BE2C (cell line): ENCODE results near the gene PNLIPRP1. TPM values are rescaled to one million over a fixed set of nuclear protein-coding genes. Genes with fewer than 3 reads are reported as not detected.

Experiments used
- DNase-seq: peaks from one replicate; pipeline ENCODE4 v3.0.0-alpha.2; 2020
- H3K27me3 ChIP-seq: fragments of 250-450 bp; sonication (Bioruptor Pico); 2 replicates; pipeline ENCODE4 v1.5.1; 2020; ENCODE audit warnings: mild to moderate bottlenecking
- H3K36me3 ChIP-seq: fragments of 250-450 bp; sonication (Bioruptor Pico); 2 replicates; pipeline ENCODE4 v1.5.1; 2020; ENCODE audit warnings: mild to moderate bottlenecking
- H3K4me1 ChIP-seq: fragments of 250-450 bp; sonication (Bioruptor Pico); 2 replicates; pipeline ENCODE4 v1.5.1; 2020
- H3K4me3 ChIP-seq: 2 replicates; pipeline ENCODE4 v1.5.1; 2011; ENCODE audit warnings: low read depth, low read length
- H3K9me3 ChIP-seq: fragments of 250-450 bp; sonication (Bioruptor Pico); 2 replicates; pipeline ENCODE4 v1.5.1; 2020
- polyA plus RNA-seq: library from polyadenylated mRNA; unstranded; fragments of >200 nt; gene quantifications from one replicate; pipeline ENCODE4 v1.2.1, GENCODE V29; 2012; ENCODE audit warnings: low read depth, missing spikeins; ENCODE audit not compliant: insufficient read length, insufficient read depth
- TF ChIP-seq, protein P1 (sequence below): IDR thresholded peaks from 2 replicates; pipeline ENCODE4 v1.5.1; 2012; ENCODE audit warnings: mild to moderate bottlenecking, low read depth, low read length

PNLIPRP1 gene
- polyA plus RNA-seq = not detected

GRCh38 chr10:116590590-116591444 lies at the start of gene PNLIPRP1:
Gene PNLIPRP1 (plus strand): TSS chr10:116590959. CDS start chr10:116591130, 171 bp downstream.
- Histone ChIP-seq H3K36me3 (no peaks in the 10 kb centered on the region), H3K4me3 (no peak within 1 kb of the TSS), H3K9me3 (no peaks in the 10 kb centered on the region), H3K4me1 (no peaks in the 10 kb centered on the region), H3K27me3 (no peaks in the 10 kb centered on the region)
- TF ChIP-seq, protein P1, sequence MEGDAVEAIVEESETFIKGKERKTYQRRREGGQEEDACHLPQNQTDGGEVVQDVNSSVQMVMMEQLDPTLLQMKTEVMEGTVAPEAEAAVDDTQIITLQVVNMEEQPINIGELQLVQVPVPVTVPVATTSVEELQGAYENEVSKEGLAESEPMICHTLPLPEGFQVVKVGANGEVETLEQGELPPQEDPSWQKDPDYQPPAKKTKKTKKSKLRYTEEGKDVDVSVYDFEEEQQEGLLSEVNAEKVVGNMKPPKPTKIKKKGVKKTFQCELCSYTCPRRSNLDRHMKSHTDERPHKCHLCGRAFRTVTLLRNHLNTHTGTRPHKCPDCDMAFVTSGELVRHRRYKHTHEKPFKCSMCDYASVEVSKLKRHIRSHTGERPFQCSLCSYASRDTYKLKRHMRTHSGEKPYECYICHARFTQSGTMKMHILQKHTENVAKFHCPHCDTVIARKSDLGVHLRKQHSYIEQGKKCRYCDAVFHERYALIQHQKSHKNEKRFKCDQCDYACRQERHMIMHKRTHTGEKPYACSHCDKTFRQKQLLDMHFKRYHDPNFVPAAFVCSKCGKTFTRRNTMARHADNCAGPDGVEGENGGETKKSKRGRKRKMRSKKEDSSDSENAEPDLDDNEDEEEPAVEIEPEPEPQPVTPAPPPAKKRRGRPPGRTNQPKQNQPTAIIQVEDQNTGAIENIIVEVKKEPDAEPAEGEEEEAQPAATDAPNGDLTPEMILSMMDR = no peak
- DNase-seq = no peak

- DNase-seq = no peak
- H3K4me1 ChIP-seq = no peaks in the 10 kb centered on the region
- TF ChIP-seq, protein P1 = no peak
- H3K4me3 ChIP-seq = no peak overlapping the region
- H3K27me3 ChIP-seq = no peaks in the 10 kb centered on the region
- no peaks in the 10 kb centered on the region for H3K9me3 ChIP-seq
- no peaks in the 10 kb centered on the region for H3K36me3 ChIP-seq
Observed at GRCh38 chr10:116542007-116542677, 48.6 kb upstream of the PNLIPRP1 start.

- no peaks in the 10 kb centered on the region for H3K36me3 ChIP-seq
- H3K4me1 ChIP-seq = no peaks in the 10 kb centered on the region
- TF ChIP-seq, protein P1 = no peak
- no peaks in the 10 kb centered on the region for H3K27me3 ChIP-seq
- H3K9me3 ChIP-seq = no peaks in the 10 kb centered on the region
- DNase-seq = no peak
- no peak overlapping the region for H3K4me3 ChIP-seq
Observed at GRCh38 chr10:116545122-116545521, 45.6 kb upstream of the PNLIPRP1 start.

DNA sequence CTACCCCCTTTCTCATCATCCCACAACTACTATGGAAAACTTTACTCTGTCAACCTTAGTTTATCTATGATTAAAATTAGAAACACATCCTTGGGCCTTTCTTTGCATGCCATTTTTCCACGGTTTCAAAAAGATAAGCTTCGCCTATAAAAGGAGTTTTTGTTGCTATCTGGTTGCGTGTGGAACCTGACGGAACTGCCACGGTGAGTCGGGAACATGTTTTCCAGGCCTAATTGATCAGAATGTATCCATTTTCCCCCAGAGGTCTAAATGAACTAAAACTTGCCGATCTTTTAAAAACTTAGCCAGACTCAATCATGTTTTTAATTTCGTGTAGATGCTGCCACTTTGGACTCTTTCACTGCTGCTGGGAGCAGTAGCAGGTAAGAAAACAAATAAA lies 45.0 kb upstream of the PNLIPRP1 start, which contains the start of gene PNLIP:
PNLIP (plus strand) TSS at position 176 of the 400 bp plus-strand sequence; CDS start at position 338, 162 bp downstream.
- no peak for DNase-seq
- H3K4me1 ChIP-seq = no peaks in the 10 kb centered on the region
- H3K4me3 ChIP-seq = no peak within 1 kb of the TSS
- no peaks in the 10 kb centered on the region for H3K9me3 ChIP-seq
- TF ChIP-seq, protein P1 = no peak
- no peaks in the 10 kb centered on the region for H3K27me3 ChIP-seq
- H3K36me3 ChIP-seq = no peaks in the 10 kb centered on the region

DNA sequence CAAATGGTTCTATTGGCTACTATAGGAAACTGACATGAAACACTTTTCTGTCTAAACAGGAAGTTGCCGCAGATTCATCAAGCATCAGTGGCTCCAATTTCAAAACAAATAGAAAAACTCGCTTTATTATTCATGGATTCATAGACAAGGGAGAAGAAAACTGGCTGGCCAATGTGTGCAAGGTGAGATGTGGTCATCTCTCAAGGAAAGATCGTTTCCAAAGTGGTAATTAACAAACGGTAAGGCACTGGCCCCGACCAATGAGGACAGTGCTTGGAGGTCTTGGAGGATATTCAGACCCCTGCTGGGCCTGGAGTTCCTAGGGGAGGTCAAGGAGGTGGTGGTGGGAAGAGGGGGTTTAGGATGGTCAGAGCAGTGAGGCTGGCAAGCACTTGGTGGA lies 42.5 kb upstream of the PNLIPRP1 start:
- Histone ChIP-seq H3K36me3 (no peaks in the 10 kb centered on the region), H3K4me3 (no peak overlapping the region), H3K4me1 (no peaks in the 10 kb centered on the region), H3K9me3 (no peaks in the 10 kb centered on the region), H3K27me3 (no peaks in the 10 kb centered on the region)
- TF ChIP-seq, protein P1 = no peak
- DNase-seq = no peak
